Activated CD4-positive, alpha-beta T cell treated with anti-CD3 and anti-CD28 coated beads, Interleukin-2, Interleukin-6, amounts not matched to agents 100 ng/mL and 50 ng/mL, durations not matched to agents 16 hours and 8 hours (primary cell): ENCODE results near the gene SPAM1.
"Not testable (repeated sequence)": the region's sequence is repeated elsewhere in the genome, so short reads cannot be mapped to it uniquely, and the experiment has no call there.

Source experiments
- DNase-seq: peaks from one replicate; pipeline ENCODE4 v3.0.0-alpha.2; 2020

The SPAM1 gene

DNA sequence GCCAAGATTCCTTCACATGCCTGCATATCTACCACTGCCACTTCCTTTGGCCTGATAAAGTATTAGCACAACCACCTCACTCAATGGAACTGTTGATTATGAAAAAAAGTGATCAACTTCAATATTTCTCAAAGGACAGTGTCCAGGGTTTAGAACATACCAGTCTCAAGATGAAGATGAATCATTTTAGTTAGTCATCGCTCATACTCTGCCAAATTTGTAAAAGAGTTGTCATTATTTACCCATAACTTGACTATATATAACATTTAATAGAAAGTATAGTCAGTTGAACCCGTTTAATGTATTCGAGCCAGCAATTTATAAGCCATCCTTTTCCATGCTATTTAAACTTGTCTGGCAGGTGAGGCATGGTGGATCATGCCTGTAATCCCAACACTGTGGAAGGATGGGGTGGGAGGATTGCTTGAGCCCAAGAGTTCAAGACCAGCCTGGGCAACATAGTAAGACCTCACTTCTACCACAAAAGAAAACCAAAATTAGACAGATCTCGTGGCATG is 33.2 kb downstream of the SPAM1 start:
- DNase-seq = no peak

DNA sequence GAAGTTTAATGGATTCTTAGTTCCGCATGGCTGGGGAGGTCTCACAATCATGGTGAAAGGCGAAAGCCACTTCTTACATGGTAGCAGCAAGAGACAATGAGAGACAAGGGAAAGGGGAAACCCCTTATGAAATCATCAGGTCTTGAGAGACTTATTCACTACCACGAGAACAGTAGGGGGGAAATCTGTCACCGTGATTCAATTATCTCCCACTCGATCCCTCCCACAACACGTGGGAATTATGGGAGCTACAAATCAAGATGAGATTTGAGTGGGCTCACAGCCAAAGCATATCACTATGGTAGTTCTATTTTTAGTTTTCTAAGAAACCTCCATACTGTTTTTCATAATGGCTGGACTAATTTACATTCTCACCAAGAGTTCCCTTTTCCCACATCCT is 36.7 kb downstream of the SPAM1 start:
- DNase-seq = no peak

DNA sequence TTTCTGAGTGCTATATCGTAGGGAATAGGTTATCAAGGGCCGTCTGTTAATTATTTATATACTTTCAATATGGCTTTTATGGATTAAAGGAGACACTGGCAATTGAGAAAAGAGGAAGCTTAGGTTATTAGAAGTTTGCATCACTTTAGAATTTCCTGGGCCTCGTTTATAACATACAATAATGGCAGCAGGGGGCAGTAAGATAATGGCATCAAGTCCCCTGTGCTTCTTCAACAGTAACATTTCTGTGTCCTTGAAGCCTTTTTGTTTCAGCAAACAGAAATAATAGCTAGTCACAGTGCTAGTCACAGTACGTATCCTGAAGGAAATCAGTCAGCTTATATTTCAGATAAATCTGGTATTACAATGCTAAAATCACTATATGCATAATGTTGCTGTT is 41.9 kb downstream of the SPAM1 start:
- no peak for DNase-seq

DNA sequence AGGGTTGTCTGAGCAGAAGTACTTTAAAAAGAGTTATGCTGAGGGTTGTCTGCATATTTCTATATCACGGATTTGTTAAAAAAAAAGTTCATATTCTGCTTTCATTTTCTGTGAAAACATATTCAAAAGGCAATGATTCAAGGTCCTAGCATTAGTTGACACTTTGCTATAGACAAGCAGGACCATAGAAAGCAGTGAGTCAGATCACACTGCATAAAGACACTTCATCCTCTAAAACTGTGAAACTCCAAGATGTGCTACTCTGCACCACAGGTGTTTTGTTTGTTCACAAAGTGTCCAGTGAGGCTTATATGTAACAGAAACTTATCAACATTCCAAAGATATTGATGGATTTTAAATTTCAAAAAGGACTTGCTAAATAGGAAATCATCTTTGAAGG is 47.0 kb downstream of the SPAM1 start:
- DNase-seq = no peak

DNA sequence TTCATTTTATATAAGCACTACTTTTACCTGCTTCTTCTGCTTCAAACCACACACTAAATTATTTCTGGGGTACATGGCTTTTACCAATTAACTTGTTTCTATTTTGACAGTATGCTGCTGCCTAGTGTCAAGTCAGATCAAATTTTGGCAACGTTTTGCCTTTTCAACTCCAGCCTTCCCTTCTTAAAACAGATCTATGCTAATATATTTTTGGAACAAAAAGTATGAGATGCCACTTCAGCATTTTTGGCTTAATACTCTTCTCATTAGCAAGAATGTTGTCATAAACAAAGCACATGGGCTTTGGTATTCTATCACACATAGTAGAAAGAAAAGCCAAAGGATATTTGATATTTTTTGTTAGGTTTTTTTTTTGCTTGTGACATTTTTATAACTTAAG is 47.8 kb downstream of the SPAM1 start:
- DNase-seq = no peak

GRCh38 chr7:123974326-123974908 is 49.4 kb downstream of the SPAM1 start:
- DNase-seq = no peak

- DNase-seq = no peak
These were observed 50.0 kb downstream of the SPAM1 start for GRCh38 chr7:123975084-123975483.

DNA sequence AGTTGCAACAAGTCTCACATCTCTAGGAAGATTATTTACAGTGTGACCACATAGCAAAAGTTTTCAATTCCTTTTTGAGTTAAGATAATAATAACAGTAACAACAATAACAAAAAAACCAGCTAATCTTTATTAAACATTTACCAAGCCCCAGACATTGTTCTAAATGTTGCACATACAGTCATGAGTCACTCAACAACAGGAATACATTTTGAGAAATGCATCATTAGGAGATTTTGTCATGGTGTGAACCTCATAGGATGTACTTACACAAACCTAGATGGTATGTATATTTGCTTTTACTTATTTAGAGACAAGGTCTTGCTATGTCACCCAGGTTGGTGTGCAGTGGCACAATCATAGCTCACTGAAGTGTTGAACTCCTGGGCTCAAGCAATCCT is 52.0 kb downstream of the SPAM1 start:
- no peak for DNase-seq

DNA sequence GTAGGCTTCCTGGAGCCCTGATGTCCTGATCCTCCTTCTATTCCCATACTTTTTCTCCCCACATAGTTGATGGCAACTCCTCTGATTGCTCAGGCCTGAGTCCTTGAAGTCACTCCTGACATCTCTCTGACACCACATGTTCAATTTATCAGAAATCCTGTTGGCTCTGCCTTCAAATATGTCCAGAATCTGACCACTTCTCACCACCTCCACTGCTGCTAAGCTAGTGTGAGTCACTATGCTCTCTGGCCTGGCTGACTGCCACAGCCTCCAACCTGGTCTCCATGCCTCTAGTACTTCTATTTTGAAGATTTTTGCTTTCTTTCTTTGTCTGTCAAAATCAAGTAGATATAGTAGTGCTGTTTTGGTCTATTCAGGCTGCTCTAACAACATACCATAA is 54.8 kb downstream of the SPAM1 start:
- DNase-seq = no peak

- DNase-seq = no peak
These were observed 62.4 kb downstream of the SPAM1 start for GRCh38 chr7:123987445-123987844.

- no peak for DNase-seq
These were observed 68.0 kb downstream of the SPAM1 start for GRCh38 chr7:123992913-123993518.

DNA sequence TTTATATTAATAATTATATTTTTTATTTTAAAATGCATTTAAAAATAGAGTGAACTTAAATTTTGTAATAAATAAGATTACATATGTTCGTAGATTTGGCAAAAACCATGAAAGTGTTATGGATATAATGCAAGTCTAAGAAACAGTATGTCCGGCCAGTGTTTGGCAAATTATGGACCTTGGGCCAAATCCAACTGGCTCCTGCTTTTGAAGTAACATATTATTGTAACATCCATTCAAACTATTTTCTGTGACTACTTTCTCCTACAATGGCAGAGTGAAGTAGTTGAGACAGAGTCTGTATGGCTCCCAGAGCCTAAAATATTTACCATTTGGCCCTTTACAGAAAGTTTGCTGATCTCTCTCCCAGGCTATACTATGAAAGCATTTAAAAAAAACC is 69.0 kb downstream of the SPAM1 start:
- no peak for DNase-seq

- DNase-seq = no peak
These were observed 69.4 kb downstream of the SPAM1 start for GRCh38 chr7:123994449-123994848.

GRCh38 chr7:123995617-123996326 is 70.7 kb downstream of the SPAM1 start:
- no peak for DNase-seq

GRCh38 chr7:123996327-123996625 is 71.2 kb downstream of the SPAM1 start:
- no peak for DNase-seq

- DNase-seq = no peak
These were observed 73.9 kb downstream of the SPAM1 start for GRCh38 chr7:123998921-123999320.

- no peak for DNase-seq
These were observed 74.7 kb downstream of the SPAM1 start for GRCh38 chr7:123999703-124000102.

- DNase-seq = not testable (repeated sequence)
These were observed 83.3 kb downstream of the SPAM1 start for GRCh38 chr7:124008296-124008695.

- no peak for DNase-seq
These were observed 84.3 kb downstream of the SPAM1 start for GRCh38 chr7:124009321-124009720.
